H1 (cell line): ENCODE data around the gene GPC3. TPM values are rescaled to one million over a fixed set of nuclear protein-coding genes. Genes with fewer than 3 reads are reported as not detected.

Experiments used
- CTCF ChIA-PET: fragments of 300-600 bp; sonication (Branson Sonifier 250); formaldehyde crosslinking; loops from one replicate; lab custom pipeline; 2021; ENCODE audit not compliant: partially characterized antibody; lab: Charles Lee
- POLR2A ChIA-PET: fragments of 300-600 bp; sonication (Branson Sonifier 250); formaldehyde crosslinking; loops from one replicate; lab custom pipeline; 2021; ENCODE audit warnings: inconsistent platforms; ENCODE audit not compliant: partially characterized antibody; lab: Charles Lee
- DNase-seq, 2 experiments: peaks; one replicate each; pipeline versions ENCODE4 v3.0.0 to v3.0.0-alpha.2; 2010 to 2022; ENCODE audit warnings: low spot score in 2 of 2, low read depth in 1 of 2, mixed read lengths in 1 of 2
- FAIRE-seq: peaks from 2 replicates; lab custom pipeline; 2011; peaks lifted over from hg19 to GRCh38; lab: Jason Lieb, UNC
- H2AFZ ChIP-seq: 2 replicates; pipeline ENCODE4 v1.8.1; 2012; ENCODE audit warnings: low read length, inconsistent platforms
- H2AK5ac ChIP-seq: 2 replicates; pipeline ENCODE4 v1.6.1; 2013; ENCODE audit warnings: low read depth, low read length
- H2BK120ac ChIP-seq: replicated peaks from 2 replicates; pipeline ENCODE3; 2013; ENCODE audit warnings: low read depth, low read length, inconsistent platforms
- H2BK12ac ChIP-seq: 2 replicates; pipeline ENCODE4 v1.6.1; 2013; ENCODE audit warnings: low read depth, low read length
- H2BK15ac ChIP-seq: 2 replicates; pipeline ENCODE4 v1.6.1; 2013; ENCODE audit warnings: low read length
- H2BK20ac ChIP-seq: 2 replicates; pipeline ENCODE4 v1.6.1; 2013; ENCODE audit warnings: low read length
- H2BK5ac ChIP-seq: 2 replicates; pipeline ENCODE4 v1.6.1; 2013; ENCODE audit warnings: low read depth, low read length
- H3K14ac ChIP-seq: 2 replicates; pipeline ENCODE4 v1.6.1; 2013; ENCODE audit warnings: inconsistent platforms; ENCODE audit not compliant: insufficient read length
- H3K18ac ChIP-seq: 2 replicates; pipeline ENCODE4 v1.6.1; 2013; ENCODE audit warnings: low read length; ENCODE audit errors: extremely low read depth
- H3K23ac ChIP-seq: 2 replicates; pipeline ENCODE4 v1.6.1; 2013; ENCODE audit warnings: inconsistent platforms; ENCODE audit not compliant: insufficient read length
- H3K23me2 ChIP-seq: 2 replicates; pipeline ENCODE4 v1.6.1; 2013; ENCODE audit warnings: low read depth, low read length
- H3K27ac ChIP-seq: 2 replicates; pipeline ENCODE4 v1.6.1; 2011; ENCODE audit warnings: low read depth, low read length, inconsistent platforms
- H3K27me3 ChIP-seq, 4 experiments: replicated peaks in 1 of 4; 1 replicate in 1 of 4; 2 replicates in 3 of 4; pipeline versions ENCODE4 v1.6.1 to v1.8.1; 2011 to 2013; ENCODE audit warnings: low read length in 3 of 4, mild to moderate bottlenecking in 3 of 4, inconsistent platforms in 2 of 4, mixed read lengths in 2 of 4, moderate library complexity in 1 of 4; ENCODE audit not compliant: control insufficient read depth in 3 of 4, insufficient read depth in 3 of 4; ENCODE audit errors: extremely low read depth in 1 of 4
- H3K36me3 ChIP-seq, 4 experiments: 2 replicates each; pipeline versions ENCODE4 v1.6.1 to v1.8.1; 2011 to 2013; ENCODE audit warnings: mild to moderate bottlenecking in 4 of 4, low read length in 3 of 4, moderate library complexity in 2 of 4, control low read depth in 1 of 4, inconsistent platforms in 1 of 4; ENCODE audit not compliant: insufficient read depth in 4 of 4, control insufficient read depth in 2 of 4
- H3K4ac ChIP-seq: replicated peaks from 2 replicates; pipeline ENCODE3; 2013; ENCODE audit warnings: low read length, low read depth, mixed read lengths, inconsistent platforms; ENCODE audit not compliant: insufficient read length
- H3K4me1 ChIP-seq, 4 experiments: replicated peaks in 1 of 4; 1 replicate in 1 of 4; 2 replicates in 3 of 4; pipeline versions ENCODE4 v1.6.1 to v1.8.1; 2011 to 2013; ENCODE audit warnings: low read length in 3 of 4, inconsistent platforms in 2 of 4, mixed read lengths in 1 of 4; ENCODE audit not compliant: insufficient read depth in 4 of 4, control insufficient read depth in 3 of 4
- H3K4me2 ChIP-seq, 2 experiments: 2 replicates each; pipeline versions ENCODE4 v1.6.1 to v1.8.1; 2011 to 2013; ENCODE audit warnings: low read depth in 2 of 2, low read length in 2 of 2, control low read depth in 1 of 2, inconsistent platforms in 1 of 2, mild to moderate bottlenecking in 1 of 2; ENCODE audit not compliant: insufficient read depth in 1 of 2
- H3K4me3 ChIP-seq, 4 experiments: fragments of 200-600, 300-600 bp in 1 of 4; sonication (generic), shearing (Covaris generic), sonication (Bioruptor Twin) in 1 of 4; 2 replicates each; pipeline versions ENCODE4 v1.5.1 to v1.8.1; 2011 to 2016; ENCODE audit warnings: low read length in 4 of 4, low read depth in 3 of 4, control low read depth in 2 of 4, inconsistent platforms in 2 of 4, mild to moderate bottlenecking in 2 of 4, mixed read lengths in 1 of 4, moderate library complexity in 1 of 4; ENCODE audit not compliant: insufficient read depth in 2 of 4; ENCODE audit errors: extremely low read depth in 1 of 4
- H3K56ac ChIP-seq: replicated peaks from 2 replicates; pipeline ENCODE3; 2013; ENCODE audit warnings: low read depth, mild to moderate bottlenecking, mixed read lengths, low read length, inconsistent platforms; ENCODE audit not compliant: insufficient read length
- H3K79me1 ChIP-seq: 2 replicates; pipeline ENCODE4 v1.6.1; 2013; ENCODE audit warnings: low read depth, low read length, control low read depth
- H3K79me2 ChIP-seq, 2 experiments: 2 replicates each; pipeline versions ENCODE4 v1.6.1 to v1.8.1; 2012 to 2013; ENCODE audit warnings: low read length in 2 of 2, mild to moderate bottlenecking in 2 of 2, inconsistent platforms in 1 of 2; ENCODE audit not compliant: insufficient read depth in 2 of 2, control insufficient read depth in 1 of 2
- H3K9ac ChIP-seq, 4 experiments: replicated peaks in 1 of 4; 1 replicate in 1 of 4; 2 replicates in 3 of 4; pipeline versions ENCODE4 v1.6.1 to v1.8.1; 2011 to 2013; ENCODE audit warnings: low read depth in 3 of 4, low read length in 3 of 4, control low read depth in 2 of 4, mild to moderate bottlenecking in 2 of 4, moderate library complexity in 2 of 4, inconsistent platforms in 1 of 4; ENCODE audit errors: extremely low read depth in 1 of 4
- H3K9me3 ChIP-seq, 2 experiments: 2 replicates each; pipeline versions ENCODE4 v1.6.1 to v1.8.1; 2012 to 2013; ENCODE audit warnings: mild to moderate bottlenecking in 2 of 2, moderate library complexity in 2 of 2, control low read depth in 1 of 2, inconsistent platforms in 1 of 2, low read depth in 1 of 2, low read length in 1 of 2, mixed read lengths in 1 of 2; ENCODE audit not compliant: insufficient read depth in 2 of 2
- H4K20me1 ChIP-seq, 2 experiments: replicated peaks in 1 of 2; 2 replicates each; pipeline versions ENCODE3 to v1.8.1; 2011 to 2013; ENCODE audit warnings: inconsistent platforms in 2 of 2, low read length in 2 of 2, mild to moderate bottlenecking in 1 of 2; ENCODE audit not compliant: insufficient read depth in 2 of 2, control insufficient read depth in 1 of 2
- H4K5ac ChIP-seq: 2 replicates; pipeline ENCODE4 v1.6.1; 2013; ENCODE audit warnings: low read length, low read depth, mixed read lengths, inconsistent platforms; ENCODE audit not compliant: insufficient read length
- H4K8ac ChIP-seq: 2 replicates; pipeline ENCODE4 v1.8.0; 2013; ENCODE audit warnings: mild to moderate bottlenecking, moderate library complexity, low read length, inconsistent platforms; ENCODE audit not compliant: insufficient read depth; ENCODE audit errors: extremely low read depth
- H4K91ac ChIP-seq: replicated peaks from 2 replicates; pipeline ENCODE3; 2013; ENCODE audit warnings: low read length, mixed read lengths, inconsistent platforms; ENCODE audit not compliant: insufficient read length
- BACH1 ChIP-seq: IDR thresholded peaks from 2 replicates; pipeline ENCODE4 v1.6.1; 2012; ENCODE audit warnings: low read length, improper control_type of control experiment
- CHD1 ChIP-seq: IDR thresholded peaks from 2 replicates; pipeline ENCODE4 v1.6.1; 2012; ENCODE audit warnings: low read depth, low read length, improper control_type of control experiment
- CREB1 ChIP-seq: IDR thresholded peaks from 2 replicates; pipeline ENCODE4 v1.6.1; 2012; ENCODE audit warnings: inconsistent platforms
- HDAC2 ChIP-seq, 2 experiments: fragments of 300-600 bp in 1 of 2; sonication (generic) in 1 of 2; IDR thresholded peaks; 2 replicates each; pipeline ENCODE4 v1.6.1; 2011 to 2012; ENCODE audit warnings: low read depth in 2 of 2, low read length in 2 of 2, mild to moderate bottlenecking in 2 of 2, moderate library complexity in 2 of 2, borderline replicate concordance in 1 of 2, inconsistent platforms in 1 of 2
- KDM5A ChIP-seq: fragments of 200-600 bp; IDR thresholded peaks from 2 replicates; pipeline ENCODE4 v1.7.1; 2012; ENCODE audit warnings: mild to moderate bottlenecking, low read length, inconsistent platforms, mixed read lengths
- POU5F1 ChIP-seq: IDR thresholded peaks from 2 replicates; pipeline ENCODE4 v1.6.1; 2011; ENCODE audit warnings: low read depth, mild to moderate bottlenecking, low read length, moderate library complexity
- SRF ChIP-seq: IDR thresholded peaks from 2 replicates; pipeline ENCODE4 v1.6.1; 2011; ENCODE audit warnings: mild to moderate bottlenecking, low read depth, low read length, moderate library complexity
- WGBS, 2 experiments: shearing (Covaris generic) in 1 of 2; methylation state at CpG; one replicate each; pipeline versions ENCODE4 v1.1.6 to v1.1.7; 2013 to 2015; ENCODE audit warnings: low lambda C conversion rate in 2 of 2, mixed read lengths in 2 of 2, inconsistent platforms in 1 of 2, low coverage in 1 of 2, missing lambda C conversion rate in 1 of 2; ENCODE audit not compliant: insufficient replicate concordance in 2 of 2, insufficient coverage in 1 of 2, insufficient read length in 1 of 2; ENCODE audit errors: extremely low coverage in 1 of 2, missing lambda C conversion rate in 1 of 2; 5-methylcytosine and 5-hydroxymethylcytosine counted together
- polyA plus RNA-seq, 7 experiments: library from polyadenylated mRNA; depleted of rRNA in 3 of 7; stranded (reverse) in 5 of 7; unstranded in 2 of 7; fragments of >200 nt in 5 of 7; fragments of 200-250 nt in 2 of 7; gene quantifications; 1 replicate in 5 of 7; 2 replicates in 1 of 7; 4 replicates in 1 of 7; pipeline versions ENCODE4 v1.2.1 to v1.2.3, GENCODE V29; 2011 to 2013; ENCODE audit warnings: missing spikeins in 2 of 7, mixed read lengths in 2 of 7
- total RNA-seq: library from RNA; stranded (reverse); fragmentation: NEBNext Ultra II Directional; extraction: Animal tissue kit (Norgen Biotek cat#: 25700); gene quantifications from 2 replicates; pipeline ENCODE4 v1.2.1, GENCODE V29; 2021

GPC3 gene
- total and polyA plus RNA-seq, 2 of the 8 experiments (the other 6 are each of a cell fraction or from before 2014, with no cell fraction given) = 64.8 to 71.9 TPM

DNA sequence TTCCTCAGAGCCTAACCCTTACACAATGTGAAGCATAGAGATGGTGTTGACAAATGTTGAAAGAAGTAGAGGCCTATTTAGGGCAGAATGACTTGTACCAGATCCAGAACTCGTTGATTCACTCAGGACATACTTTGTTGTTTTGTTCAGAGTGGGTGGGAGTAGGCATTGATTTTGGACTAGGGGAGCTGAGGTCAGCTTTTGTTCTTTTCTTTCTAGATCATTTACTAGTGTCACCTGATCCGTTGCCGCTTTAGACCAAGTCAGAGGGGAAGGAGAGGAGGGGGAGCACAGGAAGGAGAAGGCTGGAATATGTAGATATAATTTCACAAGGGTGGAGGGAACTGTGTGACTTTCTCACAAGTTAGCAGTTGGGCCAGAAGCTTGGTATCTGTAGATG lies 287.7 kb downstream of the GPC3 start:
- Histone ChIP-seq H2BK120ac (no peak overlapping the region), H3K14ac (no peak overlapping the region), H2BK5ac (no peak overlapping the region), H3K27ac (no peak overlapping the region), H4K91ac (no peak overlapping the region), H3K4me1 (peaks cover 0 to 2% (median 1%) of the 10 kb centered on the region in 4 experiments; a peak in 3 of 7 replicates), H2AK5ac (no peak overlapping the region), H4K5ac (no peak overlapping the region), H4K20me1 (no peaks in the 10 kb centered on the region), H4K8ac (no peak overlapping the region), H3K18ac (no peak overlapping the region), H2BK20ac (no peak overlapping the region), H3K4me3 (no peak overlapping the region), H2BK12ac (no peak overlapping the region), H3K79me1 (no peaks in the 10 kb centered on the region), H3K23me2 (no peaks in the 10 kb centered on the region; the same call in 1 of the 2 replicates), H3K27me3 (no peaks in the 10 kb centered on the region; a peak in 1 of 7 replicates), H3K56ac (no peak overlapping the region), H3K9me3 (no peaks in the 10 kb centered on the region), H3K79me2 (no peaks in the 10 kb centered on the region), H2BK15ac (0 out of 2 replicates have a peak overlapping the region, but pooled peaks have one; percentile 49), H2AFZ (no peak overlapping the region), H3K4me2 (peak overlapping the region in 1 of 2 experiments; percentile 25; a peak in 1 of 4 replicates), H3K4ac (no peak overlapping the region), H3K9ac (no peak overlapping the region), H3K36me3 (no peaks in the 10 kb centered on the region), H3K23ac (no peak overlapping the region)
- FAIRE-seq (no peak), DNase-seq (no peak)
- CTCF ChIA-PET = interaction anchor here (0.9 to 3.2 kb wide), 4 partner anchors 14 to 79 kb away, joined by 3 to 11 read pairs (median 4); no protein-coding TSS in a partner anchor
- 60% methylated on average over 3 of the region's 3 CpGs; no CpG with 5 or more reads in 1 of the 2 experiments for WGBS, 2 experiments
- POLR2A ChIA-PET = interaction anchor here (1.5 kb wide), 1 partner anchor 432 kb away, joined by 3 read pairs; no protein-coding TSS in a partner anchor
- TF ChIP-seq SRF (no peak), CREB1 (no peak), BACH1 (no peak), CHD1 (no peak), POU5F1 (no peak), KDM5A (no peak), HDAC2 (IDR thresholded peaks at IDR 0.05; ENCODE audit: borderline replicate concordance in 1 of 2, low read depth in 2 of 2, low read length in 2 of 2) (no peak)
